HepG2 (cell line): ENCODE results near the gene BCAS3. TPM values are rescaled to one million over a fixed set of nuclear protein-coding genes. Genes with fewer than 3 reads are reported as not detected.

Source experiments
- CSRNP2 ChIP-seq: sonication (generic); formaldehyde crosslinking; conservative IDR thresholded peaks from 2 replicates; pipeline ENCODE4 v1.8.0; 2022; ENCODE audit warnings: low read depth, missing genetic modification reagents
- E2F2 ChIP-seq: sonication (generic); formaldehyde crosslinking; IDR thresholded peaks from 2 replicates; pipeline ENCODE4 v1.4.0; 2020; ENCODE audit warnings: missing genetic modification reagents, borderline replicate concordance
- ERF ChIP-seq: IDR thresholded peaks from 2 replicates; pipeline ENCODE4 v1.6.1; 2018; ENCODE audit warnings: missing biosample characterization, missing genetic modification reagents
- FOXJ3 ChIP-seq: sonication (generic); formaldehyde crosslinking; IDR thresholded peaks from 2 replicates; pipeline ENCODE4 v1.4.0; 2020; ENCODE audit warnings: missing genetic modification reagents, mild to moderate bottlenecking, borderline replicate concordance
- FOXK2 ChIP-seq: fragments of 450-650 bp; IDR thresholded peaks from 2 replicates; pipeline ENCODE4 v1.6.1; 2016
- GFI1 ChIP-seq: sonication (generic); formaldehyde crosslinking; IDR thresholded peaks from 2 replicates; pipeline ENCODE4 v1.5.0; 2020; ENCODE audit warnings: missing genetic modification reagents, mild to moderate bottlenecking, borderline replicate concordance
- HMG20B ChIP-seq: conservative IDR thresholded peaks from 2 replicates; pipeline ENCODE4 v1.6.1; 2016; ENCODE audit warnings: missing genetic modification reagents, missing compliant biosample characterization
- JUNB ChIP-seq: sonication (generic); formaldehyde crosslinking; IDR thresholded peaks from 2 replicates; pipeline ENCODE4 v1.8.0; 2022; ENCODE audit warnings: missing genetic modification reagents, mild to moderate bottlenecking, borderline replicate concordance
- NAIF1 ChIP-seq: sonication (generic); formaldehyde crosslinking; IDR thresholded peaks from 2 replicates; pipeline ENCODE4 v1.5.0; 2020; ENCODE audit warnings: mild to moderate bottlenecking, missing genetic modification reagents, borderline replicate concordance
- NONO ChIP-seq, 2 experiments: fragments of 450-650 bp in 1 of 2; sonication (generic) in 1 of 2; formaldehyde crosslinking in 1 of 2; IDR thresholded peaks in 1 of 2; conservative IDR thresholded peaks in 1 of 2; 2 replicates each; pipeline versions ENCODE4 v1.6.1 to v1.8.0; 2017 to 2022; ENCODE audit warnings: mild to moderate bottlenecking in 1 of 2, missing genetic modification reagents in 1 of 2, moderate library complexity in 1 of 2
- NPAS2 ChIP-seq: sonication (generic); formaldehyde crosslinking; IDR thresholded peaks from 2 replicates; pipeline ENCODE4 v1.8.0; 2022; ENCODE audit warnings: mild to moderate bottlenecking, missing genetic modification reagents, borderline replicate concordance
- ONECUT2 ChIP-seq: sonication (generic); formaldehyde crosslinking; IDR thresholded peaks from 2 replicates; pipeline ENCODE4 v1.4.0; 2020; ENCODE audit warnings: missing genetic modification reagents
- RAD51 ChIP-seq: fragments of 450-650 bp; IDR thresholded peaks from 2 replicates; pipeline ENCODE4 v1.6.1; 2016; ENCODE audit warnings: borderline replicate concordance
- SNAI1 ChIP-seq: sonication (generic); formaldehyde crosslinking; IDR thresholded peaks from 2 replicates; pipeline ENCODE4 v1.5.0; 2020; ENCODE audit warnings: mild to moderate bottlenecking, missing genetic modification reagents, borderline replicate concordance
- SOX6 ChIP-seq, 2 experiments: fragments of 450-650 bp in 1 of 2; sonication (generic) in 1 of 2; formaldehyde crosslinking in 1 of 2; IDR thresholded peaks; 2 replicates each; pipeline versions ENCODE4 v1.4.0 to v1.6.1; 2017 to 2020; ENCODE audit warnings: antibody characterized with exemption in 1 of 2, mild to moderate bottlenecking in 1 of 2, missing genetic modification reagents in 1 of 2
- TAF1 ChIP-seq: sonication (generic); formaldehyde crosslinking; IDR thresholded peaks from 2 replicates; pipeline ENCODE4 v1.4.0; 2020; ENCODE audit warnings: missing genetic modification reagents
- TBX3 ChIP-seq: fragments of 450-650 bp; IDR thresholded peaks from 2 replicates; pipeline ENCODE4 v1.6.1; 2017; ENCODE audit warnings: antibody characterized with exemption, mild to moderate bottlenecking, inconsistent platforms, borderline replicate concordance
- TCF7L2 ChIP-seq: IDR thresholded peaks from 2 replicates; pipeline ENCODE4 v1.6.1; 2011; ENCODE audit warnings: mild to moderate bottlenecking, low read depth, low read length, moderate library complexity
- TRAFD1 ChIP-seq: sonication (generic); formaldehyde crosslinking; IDR thresholded peaks from 2 replicates; pipeline ENCODE4 v1.5.1; 2020; ENCODE audit warnings: missing genetic modification reagents, mild to moderate bottlenecking, borderline replicate concordance
- TRIM24 ChIP-seq: sonication (generic); formaldehyde crosslinking; IDR thresholded peaks from 2 replicates; pipeline ENCODE4 v1.8.0; 2022; ENCODE audit warnings: mild to moderate bottlenecking, missing genetic modification reagents
- ZBTB38 ChIP-seq: sonication (generic); formaldehyde crosslinking; IDR thresholded peaks from 2 replicates; pipeline ENCODE4 v1.5.1; 2020; ENCODE audit warnings: mild to moderate bottlenecking, missing genetic modification reagents
- ZNF17 ChIP-seq: sonication (generic); formaldehyde crosslinking; IDR thresholded peaks from 2 replicates; pipeline ENCODE4 v1.5.0; 2020; ENCODE audit warnings: mild to moderate bottlenecking, missing genetic modification reagents
- ZNF225 ChIP-seq: sonication (generic); formaldehyde crosslinking; IDR thresholded peaks from 2 replicates; pipeline ENCODE4 v1.4.0; 2020; ENCODE audit warnings: mild to moderate bottlenecking, missing genetic modification reagents
- ZNF234 ChIP-seq: sonication (generic); formaldehyde crosslinking; conservative IDR thresholded peaks from 2 replicates; pipeline ENCODE4 v1.5.1; 2020; ENCODE audit warnings: mild to moderate bottlenecking, missing genetic modification reagents
- ZNF350 ChIP-seq: sonication (generic); formaldehyde crosslinking; IDR thresholded peaks from 2 replicates; pipeline ENCODE4 v1.4.0; 2020; ENCODE audit warnings: mild to moderate bottlenecking, low read depth, missing genetic modification reagents, borderline replicate concordance
- ZNF547 ChIP-seq: sonication (generic); formaldehyde crosslinking; IDR thresholded peaks from 2 replicates; pipeline ENCODE4 v1.5.1; 2020; ENCODE audit warnings: mild to moderate bottlenecking, missing genetic modification reagents
- ZNF564 ChIP-seq: sonication (generic); formaldehyde crosslinking; IDR thresholded peaks from 2 replicates; pipeline ENCODE4 v1.8.1; 2023; ENCODE audit warnings: mild to moderate bottlenecking, missing genetic modification reagents
- ZNF614 ChIP-seq: IDR thresholded peaks from 2 replicates; pipeline ENCODE4 v1.6.1; 2018; ENCODE audit warnings: missing biosample characterization, missing genetic modification reagents, inconsistent platforms, borderline replicate concordance
- ZNF644 ChIP-seq: IDR thresholded peaks from 2 replicates; pipeline ENCODE4 v1.6.1; 2016; ENCODE audit warnings: low read depth
- polyA plus RNA-seq, 8 experiments: library from polyadenylated mRNA; depleted of rRNA in 3 of 8; stranded (reverse) in 7 of 8; unstranded in 1 of 8; fragments of >200 nt; fragmentation: Illumina TruSeq in 4 of 8; extraction: Trizol in 4 of 8; gene quantifications; 2 replicates each; pipeline versions ENCODE4 v1.2.1 to v1.2.3, GENCODE V29; 2011 to 2016; ENCODE audit warnings: low read depth in 4 of 8, missing spikeins in 1 of 8, mixed read lengths in 1 of 8; ENCODE audit not compliant: insufficient read depth in 1 of 8
- total RNA-seq, 5 experiments: library from RNA; depleted of rRNA; stranded (reverse); fragments of >200 nt; fragmentation: Illumina TruSeq; extraction: Trizol; gene quantifications; 2 replicates each; pipeline ENCODE4 v1.2.3, GENCODE V29; 2016; ENCODE audit warnings: low read depth in 1 of 5

The BCAS3 gene
- total and polyA plus RNA-seq, 2 of the 13 experiments (the other 11 are each of a cell fraction or from before 2014, with no cell fraction given), result 10.7 to 11.2 TPM

- no peak for TF ChIP-seq E2F2
- no peak for TF ChIP-seq ZNF350 (CRISPR knock-in tag)
- TF ChIP-seq TAF1 (CRISPR knock-in tag), result no peak
- TF ChIP-seq ZNF644 (CRISPR knock-in tag), result peak; percentile 97
- no peak for TF ChIP-seq CSRNP2 (CRISPR knock-in tag)
- no peak for TF ChIP-seq NAIF1 (CRISPR knock-in tag)
- no peak for TF ChIP-seq RAD51
- TF ChIP-seq GFI1 (CRISPR knock-in tag), result peak; percentile 89
- no peak for TF ChIP-seq JUNB
- TF ChIP-seq NPAS2, result no peak
- TF ChIP-seq HMG20B, result peak; percentile 67; the same call in 1 of the 2 replicates
- TF ChIP-seq ZNF564 (CRISPR knock-in tag), result no peak
- TF ChIP-seq ERF (CRISPR knock-in tag), result no peak
- no peak for TF ChIP-seq ZNF17 (CRISPR knock-in tag)
- TF ChIP-seq ONECUT2 (CRISPR knock-in tag), result no peak
- no peak for TF ChIP-seq TRAFD1 (CRISPR knock-in tag)
- TF ChIP-seq ZNF234, result no peak
- peak; percentile 93 for TF ChIP-seq TBX3
- TF ChIP-seq FOXK2, result no peak; the same call in 1 of the 2 replicates
- no peak for TF ChIP-seq SOX6 (IDR thresholded peaks at IDR 0.05)
- peak; percentile 86; the same call in 1 of the 2 replicates for TF ChIP-seq SOX6 (CRISPR knock-in tag; IDR thresholded peaks at IDR 0.05)
- peak; percentile 84; the same call in 1 of the 2 replicates for TF ChIP-seq FOXJ3
- peak; percentile 62; the same call in 1 of the 2 replicates for TF ChIP-seq ZNF614
- no peak for TF ChIP-seq ZNF225
- TF ChIP-seq NONO (IDR thresholded peaks at IDR 0.05), result no peak
- peak; percentile 61; the same call in 1 of the 2 replicates for TF ChIP-seq NONO (CRISPR knock-in tag; conservative IDR thresholded peaks at IDR 0.05)
- TF ChIP-seq SNAI1 (CRISPR knock-in tag), result 0 out of 2 replicates have a peak, but pooled peaks have one; percentile 22
- TF ChIP-seq TCF7L2, result peak; percentile 92
- TF ChIP-seq ZBTB38 (CRISPR knock-in tag), result no peak
- 0 out of 2 replicates have a peak, but pooled peaks have one; percentile 59 for TF ChIP-seq ZNF547
- no peak for TF ChIP-seq TRIM24 (CRISPR knock-in tag)
Observed at GRCh38 chr17:60729854-60730253, 52.2 kb downstream of the BCAS3 start (continued).
